ENCODE results near the gene MBLAC2. TPM values are rescaled to one million over a fixed set of nuclear protein-coding genes. Genes with fewer than 3 reads are reported as not detected.

The MBLAC2 gene
- total RNA-seq, 2 donors from 2014 or later, result 6.0 to 13.8 TPM

GRCh38 chr5:90479611-90480385, 5.2 kb upstream of the MBLAC2 start:
- Histone ChIP-seq H3K36me3 (replicated peaks in 1 of 2; ENCODE audit: insufficient read depth in 1 of 2, low read depth in 2 of 2) (no peaks in the 10 kb centered on the region), H3K4me1 (peaks cover 4% of the 10 kb centered on the region), H3K27me3 (no peaks in the 10 kb centered on the region), H3K9me3 (no peaks in the 10 kb centered on the region), H3K4me3 (no peak overlapping the region), H3K27ac (no peak overlapping the region)
- ATAC-seq (no peak), DNase-seq (no peak)
- intact Hi-C loops (cut with DNase I), result no loop called here
- TF ChIP-seq POLR2A (IDR thresholded peaks at IDR 0.05) (no peak), CTCF (IDR thresholded peaks at IDR 0.05) (no peak)

- Histone ChIP-seq H3K9me3 (no peaks in the 10 kb centered on the region), H3K4me1 (peaks cover 9% of the 10 kb centered on the region), H3K27ac (no peak overlapping the region), H3K4me3 (no peak overlapping the region), H3K27me3 (no peaks in the 10 kb centered on the region), H3K36me3 (replicated peaks in 1 of 2; ENCODE audit: insufficient read depth in 1 of 2, low read depth in 2 of 2) (no peaks in the 10 kb centered on the region)
- DNase-seq (no peak), ATAC-seq (no peak)
- intact Hi-C loops (cut with DNase I), result no loop called here
- 84% methylated on average over 8 of the region's 8 CpGs for WGBS, 2 donors
- TF ChIP-seq POLR2A (IDR thresholded peaks at IDR 0.05) (no peak), CTCF (IDR thresholded peaks at IDR 0.05) (no peak)
Observed at GRCh38 chr5:90477621-90478215, 3.1 kb upstream of the MBLAC2 start.

- 73% methylated on average over 2 of the region's 2 CpGs for WGBS, 2 donors
- no peak for ATAC-seq
- no peak for DNase-seq
- H3K4me1 ChIP-seq, result peaks cover 16% of the 10 kb centered on the region
- H3K4me3 ChIP-seq, result no peak overlapping the region
- no peaks in the 10 kb centered on the region for H3K9me3 ChIP-seq
- H3K36me3 ChIP-seq (replicated peaks in 1 of 2; ENCODE audit: insufficient read depth in 1 of 2, low read depth in 2 of 2), result no peaks in the 10 kb centered on the region
- H3K27me3 ChIP-seq, result no peaks in the 10 kb centered on the region
- TF ChIP-seq POLR2A (IDR thresholded peaks at IDR 0.05) (no peak), CTCF (IDR thresholded peaks at IDR 0.05) (no peak)
- H3K27ac ChIP-seq, result no peak overlapping the region
- intact Hi-C loops (cut with DNase I), result no loop called here
Observed at GRCh38 chr5:90477073-90477472, 2.5 kb upstream of the MBLAC2 start.

- no peak for ATAC-seq
- Histone ChIP-seq H3K4me1 (peaks cover 22% of the 10 kb centered on the region), H3K27me3 (no peaks in the 10 kb centered on the region), H3K36me3 (replicated peaks in 1 of 2; ENCODE audit: insufficient read depth in 1 of 2, low read depth in 2 of 2) (no peaks in the 10 kb centered on the region), H3K9me3 (no peaks in the 10 kb centered on the region), H3K4me3 (no peak overlapping the region), H3K27ac (no peak overlapping the region)
- DNase-seq, result no peak
- intact Hi-C loops (cut with DNase I), result no loop called here
- 72 to 78% methylated on average over 3 of the region's 3 CpGs for WGBS, 2 donors
- no peak for TF ChIP-seq POLR2A (IDR thresholded peaks at IDR 0.05)
- TF ChIP-seq CTCF (IDR thresholded peaks at IDR 0.05), result no peak
Observed at GRCh38 chr5:90476391-90476790, 1.8 kb upstream of the MBLAC2 start.

Measured in body of pancreas (tissue), 4 donors.